Endothelial cell of umbilical vein (primary cell): ENCODE data around the gene LRRK2. TPM values are rescaled to one million over a fixed set of nuclear protein-coding genes. Genes with fewer than 3 reads are reported as not detected.

Experiments used
- BruUV-seq: library from RNA; stranded (reverse); fragments of 400-500 nt; replicated peaks from 2 replicates; lab custom pipeline; 2021; lab: Mats Ljungman, UMichigan
- CTCF ChIA-PET: fragments of 300-600, 350-600 bp; sonication (Branson Sonifier 250); formaldehyde crosslinking; loops from one replicate; lab custom pipeline; 2021; ENCODE audit warnings: antibody characterized with exemption, inconsistent platforms; lab: Charles Lee
- POLR2A ChIA-PET: fragments of 300-600, 350-600 bp; sonication (Branson Sonifier 250); formaldehyde crosslinking; loops from one replicate; lab custom pipeline; 2021; ENCODE audit warnings: antibody characterized with exemption, inconsistent platforms; lab: Charles Lee
- DNase-seq: peaks from one replicate; pipeline ENCODE4 v3.0.0-alpha.2; 2011; ENCODE audit warnings: low read depth, low spot score
- FAIRE-seq: peaks from 2 replicates; lab custom pipeline; 2011; peaks lifted over from hg19 to GRCh38; lab: Jason Lieb, UNC
- H2AFZ ChIP-seq: 2 replicates; pipeline ENCODE4 v1.6.0; 2012; ENCODE audit warnings: low read depth, low read length, control low read depth, inconsistent platforms
- H3K27ac ChIP-seq: 2 replicates; pipeline ENCODE4 v1.5.1; 2011; ENCODE audit warnings: low read depth, mild to moderate bottlenecking, control low read depth, low read length, moderate library complexity; ENCODE audit not compliant: insufficient read depth
- H3K27me3 ChIP-seq, 2 experiments: 2 replicates each; pipeline versions ENCODE4 v1.6.0 to v1.6.1; 2011; ENCODE audit warnings: low read length in 2 of 2, mixed read lengths in 1 of 2; ENCODE audit not compliant: control insufficient read depth in 2 of 2, insufficient read depth in 2 of 2
- H3K36me3 ChIP-seq, 2 experiments: 2 replicates in 1 of 2; 3 replicates in 1 of 2; pipeline ENCODE4 v1.5.1; 2011; ENCODE audit warnings: low read length in 2 of 2, mild to moderate bottlenecking in 1 of 2, moderate library complexity in 1 of 2; ENCODE audit not compliant: control insufficient read depth in 2 of 2, insufficient read depth in 2 of 2; ENCODE audit errors: extremely low read depth in 1 of 2
- H3K4me1 ChIP-seq: 3 replicates; pipeline ENCODE4 v1.5.1; 2011; ENCODE audit warnings: mild to moderate bottlenecking, low read length; ENCODE audit not compliant: control insufficient read depth, insufficient read depth; ENCODE audit errors: extremely low read depth
- H3K4me2 ChIP-seq: 2 replicates; pipeline ENCODE4 v1.6.1; 2011; ENCODE audit warnings: low read length, control low read depth, mixed read lengths; ENCODE audit not compliant: insufficient read depth
- H3K4me3 ChIP-seq, 3 experiments: fragments of 200-600 bp in 1 of 3; sonication (generic), shearing (Covaris generic) in 1 of 3; replicated peaks in 1 of 3; 2 replicates each; pipeline ENCODE4 v1.5.1; 2011 to 2016; ENCODE audit warnings: control low read depth in 3 of 3, low read length in 3 of 3, mild to moderate bottlenecking in 2 of 3, inconsistent platforms in 1 of 3, low read depth in 1 of 3, moderate library complexity in 1 of 3; ENCODE audit not compliant: insufficient read depth in 1 of 3
- H3K79me2 ChIP-seq: 2 replicates; pipeline ENCODE4 v1.6.0; 2012; ENCODE audit warnings: low read length, inconsistent platforms; ENCODE audit not compliant: control insufficient read depth, insufficient read depth
- H3K9ac ChIP-seq: replicated peaks from 2 replicates; pipeline ENCODE3; 2011; ENCODE audit warnings: low read length, control low read depth; ENCODE audit not compliant: insufficient read depth; ENCODE audit errors: extremely low read depth
- H3K9me1 ChIP-seq: replicated peaks from 3 replicates; pipeline ENCODE4 v1.6.0; 2011; ENCODE audit warnings: mild to moderate bottlenecking, low read length; ENCODE audit not compliant: control insufficient read depth, insufficient read depth; ENCODE audit errors: extremely low read depth
- H3K9me3 ChIP-seq: replicated peaks from 2 replicates; pipeline ENCODE4 v1.5.1; 2012; ENCODE audit warnings: low read length, inconsistent platforms; ENCODE audit not compliant: control insufficient read depth, insufficient read depth
- H4K20me1 ChIP-seq: replicated peaks from 2 replicates; pipeline ENCODE3; 2011; ENCODE audit warnings: mild to moderate bottlenecking, low read length; ENCODE audit not compliant: control insufficient read depth, insufficient read depth; ENCODE audit errors: extremely low read depth
- EZH2 ChIP-seq: IDR thresholded peaks from 2 replicates; pipeline ENCODE4 v1.6.1; 2012; ENCODE audit warnings: borderline replicate concordance, low read depth, mild to moderate bottlenecking, moderate library complexity, low read length, inconsistent platforms; ENCODE audit not compliant: severe bottlenecking
- FOS ChIP-seq: IDR thresholded peaks from 2 replicates; pipeline ENCODE4 v1.6.1; 2011; ENCODE audit warnings: mild to moderate bottlenecking, low read length, moderate library complexity, borderline replicate concordance; ENCODE audit not compliant: insufficient read depth
- GATA2 ChIP-seq: IDR thresholded peaks from 2 replicates; pipeline ENCODE4 v1.7.0; 2011; ENCODE audit warnings: low read depth, mild to moderate bottlenecking, moderate library complexity, mixed read lengths, low read length; ENCODE audit not compliant: insufficient read length, insufficient read depth
- JUN ChIP-seq: IDR thresholded peaks from 2 replicates; pipeline ENCODE4 v1.6.1; 2011; ENCODE audit warnings: borderline replicate concordance, low read depth; ENCODE audit not compliant: insufficient read length, insufficient read depth
- MYC ChIP-seq: IDR thresholded peaks from one replicate; pipeline ENCODE4 v1.6.1; 2011; ENCODE audit warnings: mild to moderate bottlenecking, low read depth, low read length
- POLR2A ChIP-seq: IDR thresholded peaks from 2 replicates; pipeline ENCODE4 v1.6.1; 2012; ENCODE audit warnings: low read depth, mild to moderate bottlenecking, control low read depth, low read length
- POLR2AphosphoS5 ChIP-seq: IDR thresholded peaks from 2 replicates; pipeline ENCODE4 v1.6.1; 2012; ENCODE audit warnings: low read depth, mild to moderate bottlenecking, control low read depth, low read length, moderate library complexity; ENCODE audit not compliant: insufficient read depth
- dilution Hi-C: fragments of 300-500 bp; cut with MboI; formaldehyde crosslinking; loops from one replicate; pipeline ENCODE4 v1.15.0; 2019; ENCODE audit warnings: low sequenced_read_pairs; ENCODE audit not compliant: extremely low pct_ligation_motif_present
- intact Hi-C: fragments of 100-400 bp; cut with micrococcal nuclease; formaldehyde crosslinking; loops from one replicate; pipeline ENCODE4 v1.10.0; 2022
- polyA plus RNA-seq, 4 experiments: library from polyadenylated mRNA; depleted of rRNA in 3 of 4; stranded (reverse) in 3 of 4; unstranded in 1 of 4; fragments of >200 nt; gene quantifications; 2 replicates each; pipeline versions ENCODE4 v1.2.1 to v1.2.3, GENCODE V29; 2011 to 2012; ENCODE audit warnings: missing spikeins in 1 of 4
- total RNA-seq: library from RNA; stranded (reverse); gene quantifications from 2 replicates; pipeline ENCODE4 v1.2.3, GENCODE V29; 2021
- TF ChIP-seq, protein P1 (sequence below): IDR thresholded peaks from 2 replicates; pipeline ENCODE4 v1.6.1; 2011; ENCODE audit not compliant: insufficient read depth, insufficient read length
- TF ChIP-seq, protein P2 (sequence below), 2 donors: IDR thresholded peaks; 1 replicate in 1 of 2; 2 replicates in 1 of 2; pipeline ENCODE4 v1.5.1; 2011; ENCODE audit warnings: low read length in 2 of 2, mild to moderate bottlenecking in 2 of 2, moderate library complexity in 2 of 2, control low read depth in 1 of 2, inconsistent platforms in 1 of 2, low read depth in 1 of 2; ENCODE audit not compliant: insufficient read depth in 1 of 2; ENCODE audit errors: extremely low read depth in 1 of 2

Gene LRRK2
- total and polyA plus RNA-seq, 2 donors (not counting 3 experiments of a cell fraction or from before 2014, with no cell fraction given): 0.26 to 2.2 TPM

DNA sequence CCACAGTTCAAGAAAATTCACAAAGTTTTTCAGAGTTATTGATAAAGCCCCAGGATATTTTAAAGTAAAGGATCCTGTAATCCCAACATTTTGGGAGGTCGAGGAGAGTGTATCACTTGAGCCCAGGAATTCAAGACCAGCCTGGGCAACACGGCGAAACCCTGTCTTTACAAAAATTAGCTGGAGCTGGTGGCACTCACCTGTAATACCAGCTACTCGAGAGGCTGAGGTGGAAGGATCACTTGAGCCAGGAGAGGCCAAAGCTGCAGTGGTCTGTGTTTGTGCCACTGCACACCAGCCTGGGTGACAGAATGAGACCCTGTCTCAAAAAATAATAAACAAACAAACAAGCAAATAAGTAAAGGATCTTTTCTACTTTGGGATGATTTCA is 39.5 kb upstream of the LRRK2 start:
- H4K20me1 ChIP-seq: no peaks in the 10 kb centered on the region
- no peak for TF ChIP-seq EZH2
- no peak for TF ChIP-seq FOS
- TF ChIP-seq POLR2AphosphoS5: no peak
- no peak for TF ChIP-seq POLR2A
- no peak for TF ChIP-seq MYC
- no peak for TF ChIP-seq JUN
- TF ChIP-seq, protein P1, sequence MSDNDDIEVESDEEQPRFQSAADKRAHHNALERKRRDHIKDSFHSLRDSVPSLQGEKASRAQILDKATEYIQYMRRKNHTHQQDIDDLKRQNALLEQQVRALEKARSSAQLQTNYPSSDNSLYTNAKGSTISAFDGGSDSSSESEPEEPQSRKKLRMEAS: no peak
- TF ChIP-seq, protein P2, sequence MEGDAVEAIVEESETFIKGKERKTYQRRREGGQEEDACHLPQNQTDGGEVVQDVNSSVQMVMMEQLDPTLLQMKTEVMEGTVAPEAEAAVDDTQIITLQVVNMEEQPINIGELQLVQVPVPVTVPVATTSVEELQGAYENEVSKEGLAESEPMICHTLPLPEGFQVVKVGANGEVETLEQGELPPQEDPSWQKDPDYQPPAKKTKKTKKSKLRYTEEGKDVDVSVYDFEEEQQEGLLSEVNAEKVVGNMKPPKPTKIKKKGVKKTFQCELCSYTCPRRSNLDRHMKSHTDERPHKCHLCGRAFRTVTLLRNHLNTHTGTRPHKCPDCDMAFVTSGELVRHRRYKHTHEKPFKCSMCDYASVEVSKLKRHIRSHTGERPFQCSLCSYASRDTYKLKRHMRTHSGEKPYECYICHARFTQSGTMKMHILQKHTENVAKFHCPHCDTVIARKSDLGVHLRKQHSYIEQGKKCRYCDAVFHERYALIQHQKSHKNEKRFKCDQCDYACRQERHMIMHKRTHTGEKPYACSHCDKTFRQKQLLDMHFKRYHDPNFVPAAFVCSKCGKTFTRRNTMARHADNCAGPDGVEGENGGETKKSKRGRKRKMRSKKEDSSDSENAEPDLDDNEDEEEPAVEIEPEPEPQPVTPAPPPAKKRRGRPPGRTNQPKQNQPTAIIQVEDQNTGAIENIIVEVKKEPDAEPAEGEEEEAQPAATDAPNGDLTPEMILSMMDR (IDR thresholded peaks at IDR 0.05; ENCODE audit: extremely low read depth in 1 of 2, insufficient read depth in 1 of 2, low read depth in 1 of 2, low read length in 2 of 2): no peak
- no peak for TF ChIP-seq GATA2
- no peak overlapping the region for H3K9ac ChIP-seq
- FAIRE-seq: no peak
- H3K27me3 ChIP-seq: no peaks in the 10 kb centered on the region
- no peak overlapping the region for H3K27ac ChIP-seq
- no peaks in the 10 kb centered on the region for H3K4me1 ChIP-seq
- no peaks in the 10 kb centered on the region for H3K9me1 ChIP-seq
- H3K79me2 ChIP-seq: no peaks in the 10 kb centered on the region
- POLR2A ChIA-PET: no interaction called here
- dilution Hi-C loops (no loop called here), intact Hi-C loops (no loop called here)
- CTCF ChIA-PET: interaction anchor here (1.2 kb wide), 1 partner anchor 27 kb away, joined by 3 read pairs; no protein-coding TSS in a partner anchor
- H3K9me3 ChIP-seq: no peaks in the 10 kb centered on the region
- no peak for DNase-seq
- no peaks in the 10 kb centered on the region for H3K36me3 ChIP-seq
- H2AFZ ChIP-seq: no peak overlapping the region
- no peak overlapping the region for H3K4me2 ChIP-seq
- H3K4me3 ChIP-seq: no peak overlapping the region
- BruUV-seq: no TSS peak
